GM19468 (cell line): ENCODE data around the gene SYNDIG1.

Source experiments
- ATAC-seq: cut with Tn5 transposase; IDR thresholded peaks from one replicate; pipeline ENCODE4 v1.9.1; 2021; ENCODE audit warnings: mild to moderate bottlenecking, moderate library complexity, moderate number of reproducible peaks; ENCODE audit not compliant: unreplicated experiment; ENCODE audit errors: extremely low read depth

The SYNDIG1 gene

GRCh38 chr20:24665741-24666191 lies 196.3 kb downstream of the SYNDIG1 start:
- ATAC-seq, result no peak

DNA sequence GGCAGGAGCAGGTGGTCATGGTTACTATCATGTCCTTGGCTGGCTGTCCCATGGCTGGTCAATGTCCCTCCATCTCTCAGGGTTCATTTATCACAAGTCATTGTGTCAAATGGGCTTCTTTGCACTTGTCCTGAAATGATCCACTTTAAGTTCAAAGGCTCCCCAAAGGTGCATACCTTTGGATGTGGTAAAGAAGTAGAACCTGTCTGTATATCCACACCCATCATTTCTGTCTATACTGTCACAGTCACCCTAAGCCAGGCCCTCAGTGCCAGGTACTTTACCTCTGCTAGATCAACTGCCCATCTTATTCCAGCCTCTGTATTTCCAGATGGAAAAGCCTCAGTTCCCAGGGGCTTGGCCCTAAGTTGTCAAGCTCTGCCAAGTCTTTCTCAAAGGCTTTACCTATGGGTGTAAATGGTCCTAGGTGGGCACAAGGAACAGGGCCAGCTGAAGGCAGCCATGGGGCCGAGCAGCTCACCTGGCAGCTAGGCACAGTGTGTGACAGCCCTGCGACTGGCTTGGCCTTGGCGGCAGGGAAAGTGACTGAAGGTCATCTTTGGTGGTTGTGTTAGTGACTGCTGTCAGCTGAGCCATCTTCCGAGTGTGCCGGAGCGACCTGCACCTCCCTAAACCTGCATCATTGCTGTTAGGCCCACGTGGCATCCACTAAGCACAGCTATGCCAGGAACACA lies 198.4 kb downstream of the SYNDIG1 start:
- no peak for ATAC-seq

- ATAC-seq, result no peak
Measured at GRCh38 chr20:24668384-24668702, 198.9 kb downstream of the SYNDIG1 start.

DNA sequence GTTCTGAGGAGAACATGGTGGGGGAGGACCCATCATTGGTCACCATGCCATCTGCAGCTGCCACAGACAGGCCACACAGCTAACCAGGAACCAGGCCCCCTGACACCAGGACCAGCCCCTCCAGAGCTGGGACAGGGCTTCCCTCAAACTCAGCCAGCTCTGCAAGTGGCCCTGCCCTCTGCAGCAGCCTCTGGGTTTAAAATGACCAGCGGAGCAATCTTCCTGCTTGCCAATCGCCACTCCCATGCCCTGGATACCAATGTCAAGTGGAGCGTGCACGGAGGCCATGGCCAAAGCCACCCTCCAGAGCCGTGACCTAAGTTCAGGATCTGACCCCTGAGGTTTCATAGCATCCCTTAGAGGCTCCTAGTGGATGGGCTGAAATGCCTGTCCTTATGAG lies 199.4 kb downstream of the SYNDIG1 start:
- ATAC-seq, result no peak

GRCh38 chr20:24669701-24670100 lies 200.3 kb downstream of the SYNDIG1 start:
- no peak for ATAC-seq

- no peak for ATAC-seq
Measured at GRCh38 chr20:24670341-24670872, 201.0 kb downstream of the SYNDIG1 start.

DNA sequence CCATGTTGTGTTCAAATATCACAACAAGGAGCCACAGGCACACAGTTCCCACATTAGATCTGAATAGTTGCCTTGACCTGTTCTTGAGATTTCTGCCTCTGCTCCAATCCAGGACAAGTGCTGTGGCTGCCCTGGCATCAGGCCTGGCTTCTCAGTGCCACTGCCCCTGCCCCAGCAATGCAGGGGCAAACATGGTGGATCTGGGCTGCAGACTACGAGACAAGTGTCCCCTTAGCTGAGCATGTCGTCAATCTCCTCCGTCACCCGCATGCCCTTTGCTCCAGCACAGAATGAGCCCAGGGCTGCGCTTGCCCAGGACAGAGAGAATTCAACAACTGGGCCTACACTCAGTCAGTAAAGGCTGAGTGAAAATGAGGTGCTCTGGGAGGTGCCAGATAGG lies 201.6 kb downstream of the SYNDIG1 start:
- no peak for ATAC-seq

DNA sequence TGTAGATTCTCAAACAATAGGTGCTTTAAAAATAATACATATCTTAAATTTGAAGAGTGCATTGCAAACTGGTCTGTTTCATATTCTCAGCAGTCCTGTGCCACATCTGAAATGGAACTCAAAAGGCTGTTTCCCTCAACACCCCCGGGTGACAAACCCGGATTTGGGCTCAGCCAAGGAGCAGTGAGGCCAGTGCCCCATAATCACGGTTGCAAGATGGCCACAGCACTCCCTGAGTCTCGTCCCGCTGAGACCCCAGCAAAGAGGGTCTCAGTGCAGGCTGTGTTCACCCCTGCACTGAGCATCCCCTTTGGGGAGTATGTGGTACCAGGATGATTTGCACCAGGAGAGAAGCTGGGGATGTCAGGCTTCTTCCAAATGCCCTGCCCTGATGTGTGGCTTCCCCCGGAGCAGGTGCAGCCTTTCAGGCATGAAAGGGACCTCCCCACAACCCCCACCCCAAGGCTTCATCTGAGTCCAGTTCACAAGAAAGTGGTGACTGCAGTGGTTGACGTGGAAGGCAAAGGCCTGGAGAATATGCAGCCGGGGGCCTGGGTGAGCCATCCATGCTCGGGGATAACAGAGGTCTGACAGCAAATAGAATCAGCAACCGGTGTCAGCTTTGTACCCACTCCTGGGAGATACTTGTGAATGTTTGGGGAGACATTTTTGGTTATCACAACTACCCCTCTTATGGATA lies 202.9 kb downstream of the SYNDIG1 start:
- ATAC-seq, result no peak

DNA sequence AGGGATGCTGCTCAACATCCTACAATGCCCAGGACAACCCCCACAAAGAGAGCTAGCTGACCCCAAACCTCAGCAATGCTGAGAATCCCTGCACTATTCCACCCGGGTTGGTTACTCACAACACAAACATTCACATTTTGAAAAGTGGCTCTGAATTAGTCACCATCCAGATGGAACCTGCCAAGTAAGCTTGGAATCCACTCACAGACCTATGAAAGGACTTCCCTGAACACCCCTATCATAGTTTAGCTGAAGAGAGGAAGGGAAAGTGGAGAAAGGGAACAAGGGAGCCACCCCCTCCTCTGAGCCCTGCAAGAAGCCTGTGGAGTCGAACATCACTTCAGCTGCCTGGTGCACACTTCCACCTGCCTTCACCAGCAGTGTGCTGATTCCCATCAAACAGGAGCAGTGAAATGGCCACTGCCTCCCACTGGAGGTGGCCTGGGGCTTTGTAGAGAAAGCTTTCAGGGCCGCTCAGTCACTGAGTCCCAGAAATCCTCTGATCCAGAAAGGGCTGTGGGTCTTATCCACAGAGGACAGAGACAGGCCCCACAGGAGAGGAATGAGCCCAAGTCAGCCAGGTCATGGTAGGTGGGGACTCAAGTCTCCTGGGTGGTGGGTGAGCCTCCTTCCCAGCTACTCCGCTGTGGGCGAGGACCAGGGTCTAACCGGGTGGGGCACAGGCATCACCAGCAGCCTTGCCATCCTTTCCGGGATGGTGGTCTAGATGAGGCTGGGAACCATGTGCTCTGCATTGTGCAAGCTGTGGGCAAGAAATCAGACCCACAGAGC lies 203.7 kb downstream of the SYNDIG1 start:
- ATAC-seq, result no peak

- no peak for ATAC-seq
Measured at GRCh38 chr20:24673678-24674570, 204.5 kb downstream of the SYNDIG1 start.

DNA sequence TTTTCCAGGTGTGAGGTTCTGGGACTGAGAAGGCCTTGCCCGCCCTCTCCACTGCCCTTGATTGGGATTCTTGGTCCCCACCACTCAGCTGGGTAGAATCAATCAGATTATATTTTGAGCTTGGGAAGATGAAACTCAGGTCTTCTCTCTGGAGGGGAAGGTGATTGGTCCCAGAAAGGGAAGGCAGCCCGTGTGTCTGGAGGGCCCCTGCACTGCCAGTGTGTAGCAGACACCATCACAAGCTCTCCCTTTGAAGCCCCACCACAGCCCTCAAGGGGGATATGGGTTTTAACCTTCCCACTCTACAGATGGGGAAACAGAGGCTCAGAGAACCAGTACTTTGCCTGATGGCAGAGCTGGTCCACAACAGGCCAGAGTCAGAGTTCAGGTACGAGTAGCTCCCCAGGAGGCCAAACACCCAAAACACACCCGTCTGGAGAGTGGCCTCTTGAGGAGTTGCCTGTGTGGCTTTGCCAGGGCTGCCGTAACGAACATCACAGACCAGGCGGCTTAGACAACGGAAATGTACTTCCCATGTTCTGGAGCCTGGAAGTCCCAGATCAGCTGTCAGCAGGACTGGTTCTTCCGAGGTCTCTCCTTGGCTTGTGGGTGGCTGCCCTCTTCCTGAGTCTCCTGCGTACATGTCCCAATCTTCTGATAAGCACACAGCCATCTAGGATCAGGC lies 205.6 kb downstream of the SYNDIG1 start:
- no peak for ATAC-seq

GRCh38 chr20:24675651-24676352 lies 206.4 kb downstream of the SYNDIG1 start:
- ATAC-seq, result no peak

- no peak for ATAC-seq
Measured at GRCh38 chr20:24676353-24676977, 207.0 kb downstream of the SYNDIG1 start.

DNA sequence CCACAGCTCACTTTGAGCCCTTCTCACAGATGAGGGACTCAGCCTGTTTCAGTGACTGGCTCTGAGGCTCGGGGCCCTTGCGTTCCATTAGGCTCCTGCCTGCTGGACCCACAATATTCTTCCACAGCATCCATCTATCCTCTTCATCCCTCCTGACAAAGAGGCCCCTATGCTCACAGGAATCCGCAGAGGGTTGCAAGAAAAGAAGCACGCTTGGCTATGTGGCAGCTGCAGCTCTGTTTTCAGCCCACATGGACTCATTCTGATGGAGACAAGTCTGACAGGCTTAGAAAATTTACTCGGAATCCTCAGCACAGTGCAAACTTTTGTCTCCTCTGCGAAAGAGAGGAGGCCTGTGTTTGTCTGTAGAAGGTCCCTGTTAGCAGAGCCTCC lies 207.5 kb downstream of the SYNDIG1 start:
- no peak for ATAC-seq

DNA sequence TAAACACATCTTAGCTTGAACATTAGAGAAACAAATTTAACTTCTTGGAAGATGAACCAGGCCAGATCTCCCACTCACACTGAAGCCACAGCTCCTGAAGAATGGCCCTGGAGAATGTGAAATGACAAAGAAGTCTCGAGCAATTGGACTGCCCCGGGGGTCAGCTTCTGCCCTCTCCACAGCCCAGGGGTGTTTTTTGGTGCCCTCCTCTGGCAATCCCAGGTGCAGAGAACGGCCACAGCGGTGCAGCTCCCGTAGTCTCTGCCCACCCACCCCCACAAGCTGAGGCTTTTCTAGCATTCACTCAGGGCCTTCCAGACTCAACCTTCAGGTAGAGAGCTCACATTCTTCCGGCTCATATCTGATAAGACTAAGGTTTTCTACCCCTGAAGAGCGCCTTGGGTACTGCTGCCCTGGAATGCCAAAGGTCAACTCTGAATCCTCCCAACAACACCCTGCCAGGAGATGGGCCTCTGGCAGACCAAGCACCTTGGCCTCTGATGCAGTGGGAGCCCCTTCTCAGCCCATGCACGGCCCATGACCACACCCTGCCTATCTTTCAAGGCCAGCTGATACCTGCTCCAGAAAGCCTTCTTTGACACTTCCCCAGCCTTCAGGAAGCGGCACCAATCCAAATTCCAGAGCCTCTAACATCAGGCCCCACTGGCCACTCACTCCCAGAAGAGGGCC lies 208.3 kb downstream of the SYNDIG1 start:
- ATAC-seq, result no peak

GRCh38 chr20:24678351-24679106 lies 209.1 kb downstream of the SYNDIG1 start:
- no peak for ATAC-seq

DNA sequence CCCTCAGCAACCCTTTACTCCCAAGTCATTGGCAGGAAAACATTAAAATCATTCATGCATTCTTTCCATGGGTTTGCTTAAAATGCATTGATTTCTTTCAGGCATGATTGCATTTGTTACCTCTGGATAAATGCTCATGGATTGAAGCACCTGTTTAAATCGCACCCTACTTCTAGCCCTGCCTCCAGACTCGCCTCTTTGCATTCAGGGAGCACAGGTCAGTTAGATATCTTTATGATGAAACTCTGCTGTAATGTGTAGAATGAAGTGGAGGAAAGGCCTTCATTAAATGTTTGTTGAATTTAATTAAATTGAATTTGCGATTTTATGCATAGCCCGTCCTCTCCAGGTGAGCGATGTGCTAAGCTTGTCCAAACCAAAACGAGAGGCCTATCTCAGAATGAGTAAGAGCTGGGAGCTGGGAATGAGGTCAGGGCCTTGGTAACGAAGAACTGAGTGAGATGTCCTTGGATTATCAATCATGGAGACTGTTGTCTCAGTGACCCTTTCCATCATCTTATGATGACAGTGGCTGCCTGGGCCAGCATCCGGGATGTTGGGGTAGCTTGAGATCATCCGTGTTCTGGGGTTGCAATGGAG lies 210.1 kb downstream of the SYNDIG1 start:
- no peak for ATAC-seq
